ENCODE measurements around the gene NEO1.
"Not testable (repeated sequence)": the region's sequence is repeated elsewhere in the genome, so short reads cannot be mapped to it uniquely, and the experiment has no call there.

NEO1 gene

GRCh38 chr15:73296609-73297353, 244.5 kb downstream of the NEO1 start:
- no peak for DNase-seq (ENCODE audit: low read depth in 2 of 2, low spot score in 1 of 2)

GRCh38 chr15:73298522-73299245, 246.4 kb downstream of the NEO1 start:
- DNase-seq (ENCODE audit: low read depth in 2 of 2, low spot score in 1 of 2): no peak

GRCh38 chr15:73300286-73300685, 248.0 kb downstream of the NEO1 start:
- DNase-seq (ENCODE audit: low read depth in 2 of 2, low spot score in 1 of 2): not testable (repeated sequence)

GRCh38 chr15:73303636-73304035, 251.4 kb downstream of the NEO1 start:
- no peak for DNase-seq (ENCODE audit: low read depth in 2 of 2, low spot score in 1 of 2)

GRCh38 chr15:73305331-73306211, 253.3 kb downstream of the NEO1 start:
- no peak for DNase-seq (ENCODE audit: low read depth in 2 of 2, low spot score in 1 of 2)

- no peak for DNase-seq (ENCODE audit: low read depth in 2 of 2, low spot score in 1 of 2)
These were observed 256.0 kb downstream of the NEO1 start for GRCh38 chr15:73308305-73308704.

- DNase-seq (ENCODE audit: low read depth in 2 of 2, low spot score in 1 of 2): no peak
These were observed 261.6 kb downstream of the NEO1 start for GRCh38 chr15:73313861-73314260.

- no peak for DNase-seq (ENCODE audit: low read depth in 2 of 2, low spot score in 1 of 2)
These were observed 265.6 kb downstream of the NEO1 start for GRCh38 chr15:73317651-73318462.

- no peak for DNase-seq (ENCODE audit: low read depth in 2 of 2, low spot score in 1 of 2)
These were observed 266.4 kb downstream of the NEO1 start for GRCh38 chr15:73318463-73319351.

GRCh38 chr15:73319460-73320245, 267.4 kb downstream of the NEO1 start:
- DNase-seq (ENCODE audit: low read depth in 2 of 2, low spot score in 1 of 2): no peak

- DNase-seq (ENCODE audit: low read depth in 2 of 2, low spot score in 1 of 2): no peak
These were observed 268.4 kb downstream of the NEO1 start for GRCh38 chr15:73320619-73321180.

GRCh38 chr15:73321496-73322450, 269.5 kb downstream of the NEO1 start:
- no peak for DNase-seq (ENCODE audit: low read depth in 2 of 2, low spot score in 1 of 2)

- no peak for DNase-seq (ENCODE audit: low read depth in 2 of 2, low spot score in 1 of 2)
These were observed 270.6 kb downstream of the NEO1 start for GRCh38 chr15:73322665-73323373.

- DNase-seq (ENCODE audit: low read depth in 2 of 2, low spot score in 1 of 2): no peak
These were observed 271.2 kb downstream of the NEO1 start for GRCh38 chr15:73323374-73323955.

GRCh38 chr15:73323956-73324355, 271.7 kb downstream of the NEO1 start:
- no peak for DNase-seq (ENCODE audit: low read depth in 2 of 2, low spot score in 1 of 2)

- no peak for DNase-seq (ENCODE audit: low read depth in 2 of 2, low spot score in 1 of 2)
These were observed 272.4 kb downstream of the NEO1 start for GRCh38 chr15:73324496-73325170.
